Ishikawa (cell line): ENCODE data around the gene BBIP1.

Experiments
- CEBPB ChIP-seq: IDR thresholded peaks from 2 replicates; pipeline ENCODE4 v1.6.1; 2012
- CREB1 ChIP-seq: IDR thresholded peaks from 2 replicates; pipeline ENCODE4 v1.6.1; 2012; ENCODE audit warnings: low read depth
- EGR1 ChIP-seq: IDR thresholded peaks from 2 replicates; pipeline ENCODE4 v1.6.1; 2012
- EP300 ChIP-seq: IDR thresholded peaks from 2 replicates; pipeline ENCODE4 v1.6.1; 2012; ENCODE audit warnings: borderline replicate concordance
- FOXM1 ChIP-seq: IDR thresholded peaks from 2 replicates; pipeline ENCODE4 v1.6.1; 2012; ENCODE audit warnings: low read depth, borderline replicate concordance
- MAX ChIP-seq: IDR thresholded peaks from 2 replicates; pipeline ENCODE4 v1.6.1; 2012
- NFIC ChIP-seq: IDR thresholded peaks from 2 replicates; pipeline ENCODE4 v1.6.1; 2012
- RAD21 ChIP-seq: IDR thresholded peaks from 2 replicates; pipeline ENCODE4 v1.6.1; 2012; ENCODE audit warnings: low read depth
- REST ChIP-seq: IDR thresholded peaks from 2 replicates; pipeline ENCODE4 v1.6.1; 2012; ENCODE audit warnings: low read depth, mild to moderate bottlenecking
- TAF1 ChIP-seq: IDR thresholded peaks from 2 replicates; pipeline ENCODE4 v1.6.1; 2012; ENCODE audit warnings: low read depth, mild to moderate bottlenecking
- TCF12 ChIP-seq: IDR thresholded peaks from 2 replicates; pipeline ENCODE4 v1.6.1; 2012; ENCODE audit warnings: low read depth
- TEAD4 ChIP-seq: IDR thresholded peaks from 2 replicates; pipeline ENCODE4 v1.6.1; 2012
- USF1 ChIP-seq: IDR thresholded peaks from 2 replicates; pipeline ENCODE4 v1.6.1; 2012
- YY1 ChIP-seq: IDR thresholded peaks from 2 replicates; pipeline ENCODE4 v1.6.1; 2012; ENCODE audit warnings: low read depth

GRCh38 chr10:110881905-110882304 is 37.1 kb downstream of the BBIP1 start:
- TF ChIP-seq RAD21: no peak
- TF ChIP-seq EP300: no peak
- TF ChIP-seq YY1: no peak
- TF ChIP-seq CEBPB: no peak
- TF ChIP-seq REST: no peak
- TF ChIP-seq USF1: no peak
- no peak for TF ChIP-seq MAX
- TF ChIP-seq FOXM1: no peak
- no peak for TF ChIP-seq TEAD4
- TF ChIP-seq EGR1: no peak
- no peak for TF ChIP-seq TAF1
- TF ChIP-seq CREB1: no peak
- TF ChIP-seq NFIC: no peak
- TF ChIP-seq TCF12: no peak
